Upper lobe of left lung (tissue), 4 donors: ENCODE data around the gene ZNF423.

Experiments used
- CTCF ChIP-seq, 6 experiments: fragments of 450-650 bp in 4 of 6; fragments of 200-600 bp in 2 of 6; sonication (generic) in 2 of 6; IDR thresholded peaks; one replicate each; pipeline ENCODE4 v1.5.1; 2016 to 2019; ENCODE audit warnings: antibody characterized with exemption in 6 of 6
- EP300 ChIP-seq, 4 donors: sonication (generic); formaldehyde crosslinking; IDR thresholded peaks; one replicate each; pipeline ENCODE4 v1.5.1; 2017; ENCODE audit warnings: antibody characterized with exemption in 4 of 4, control low read depth in 2 of 4
- POLR2AphosphoS5 ChIP-seq, 2 donors: sonication (generic); formaldehyde crosslinking; IDR thresholded peaks; one replicate each; pipeline ENCODE4 v1.5.1; 2017; ENCODE audit warnings: antibody characterized with exemption in 2 of 2

GRCh38 chr16:49780433-49780832, 75.5 kb downstream of the ZNF423 start:
- TF ChIP-seq CTCF (IDR thresholded peaks at IDR 0.05): no peak
- no peak for TF ChIP-seq POLR2AphosphoS5 (IDR thresholded peaks at IDR 0.05)
- TF ChIP-seq EP300 (IDR thresholded peaks at IDR 0.05): no peak
